Keratinocyte (primary cell): Measurements from ENCODE around the gene KRTAP9-4.

ENCODE experiments used
- EZH2 ChIP-seq: IDR thresholded peaks from one replicate; pipeline ENCODE4 v1.6.1; 2012; ENCODE audit warnings: inconsistent platforms, mild to moderate bottlenecking, low read length, moderate library complexity
- TF ChIP-seq, protein P1 (sequence below), 3 experiments: IDR thresholded peaks in 1 of 3; conservative IDR thresholded peaks in 1 of 3; optimal IDR thresholded peaks in 1 of 3; 2 replicates in 2 of 3; 3 replicates in 1 of 3; pipeline versions ENCODE3 to v1.5.1; 2011; ENCODE audit warnings: low read length in 3 of 3, mild to moderate bottlenecking in 3 of 3, moderate library complexity in 2 of 3, control low read depth in 1 of 3, inconsistent platforms in 1 of 3; ENCODE audit not compliant: insufficient read depth in 2 of 3; ENCODE audit errors: extremely low read depth in 1 of 3

DNA sequence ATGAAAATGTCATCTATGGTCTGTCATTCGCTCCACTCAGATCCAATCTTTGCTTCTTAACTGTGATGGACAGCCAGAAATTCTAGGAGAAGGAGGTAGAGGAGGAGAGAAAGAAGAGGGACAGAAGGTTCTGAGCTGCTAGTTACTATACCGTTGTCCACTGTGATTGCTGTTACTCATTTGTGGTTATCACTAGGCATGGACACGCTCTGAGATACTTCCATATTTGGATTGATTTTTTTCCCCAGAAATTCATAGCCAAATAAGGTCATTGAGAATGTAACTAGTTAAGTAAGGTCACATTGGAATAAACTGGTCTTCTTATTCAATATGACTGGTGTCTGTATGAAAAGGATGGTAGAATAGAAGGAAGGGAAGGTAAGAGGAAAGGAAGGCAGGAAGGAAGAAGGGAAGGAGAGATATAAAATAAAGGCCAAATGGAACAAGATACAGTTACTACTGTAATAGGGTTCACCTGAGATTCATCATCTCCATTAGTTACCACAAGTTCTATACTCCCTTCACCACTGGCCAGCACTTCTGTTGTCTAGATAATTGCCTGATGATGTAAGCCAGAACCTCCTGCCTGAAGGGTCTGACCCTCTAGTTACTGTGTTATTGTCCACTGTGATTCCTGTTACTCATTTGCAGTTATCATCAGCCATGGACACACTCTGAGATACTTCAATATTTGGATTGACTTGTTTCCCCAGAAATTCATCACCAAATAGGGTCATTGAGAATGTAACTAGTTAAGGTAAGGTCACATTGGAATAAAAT, 28.9 kb downstream of the KRTAP9-4 start:
- TF ChIP-seq, protein P1, sequence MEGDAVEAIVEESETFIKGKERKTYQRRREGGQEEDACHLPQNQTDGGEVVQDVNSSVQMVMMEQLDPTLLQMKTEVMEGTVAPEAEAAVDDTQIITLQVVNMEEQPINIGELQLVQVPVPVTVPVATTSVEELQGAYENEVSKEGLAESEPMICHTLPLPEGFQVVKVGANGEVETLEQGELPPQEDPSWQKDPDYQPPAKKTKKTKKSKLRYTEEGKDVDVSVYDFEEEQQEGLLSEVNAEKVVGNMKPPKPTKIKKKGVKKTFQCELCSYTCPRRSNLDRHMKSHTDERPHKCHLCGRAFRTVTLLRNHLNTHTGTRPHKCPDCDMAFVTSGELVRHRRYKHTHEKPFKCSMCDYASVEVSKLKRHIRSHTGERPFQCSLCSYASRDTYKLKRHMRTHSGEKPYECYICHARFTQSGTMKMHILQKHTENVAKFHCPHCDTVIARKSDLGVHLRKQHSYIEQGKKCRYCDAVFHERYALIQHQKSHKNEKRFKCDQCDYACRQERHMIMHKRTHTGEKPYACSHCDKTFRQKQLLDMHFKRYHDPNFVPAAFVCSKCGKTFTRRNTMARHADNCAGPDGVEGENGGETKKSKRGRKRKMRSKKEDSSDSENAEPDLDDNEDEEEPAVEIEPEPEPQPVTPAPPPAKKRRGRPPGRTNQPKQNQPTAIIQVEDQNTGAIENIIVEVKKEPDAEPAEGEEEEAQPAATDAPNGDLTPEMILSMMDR (optimal IDR thresholded peaks at IDR 0.05 in 1 of 3, IDR thresholded peaks at IDR 0.05 in 1 of 3, conservative IDR thresholded peaks at IDR 0.05 in 1 of 3; ENCODE audit: extremely low read depth in 1 of 3, insufficient read depth in 2 of 3, low read length in 3 of 3) = no peak
- no peak for TF ChIP-seq EZH2
